GM12864 (cell line): ENCODE data around the gene ADGRF5.

ENCODE experiments used
- DNase-seq: peaks from one replicate; pipeline ENCODE4 v3.0.0-alpha.2; 2011; ENCODE audit warnings: low read depth
- H3K4me3 ChIP-seq: 2 replicates; pipeline ENCODE4 v1.5.1; 2011; ENCODE audit warnings: mild to moderate bottlenecking, low read depth, low read length, control low read depth
- CTCF ChIP-seq: IDR thresholded peaks from 2 replicates; pipeline ENCODE4 v1.5.1; 2011; ENCODE audit warnings: low read depth, mild to moderate bottlenecking, moderate library complexity, low read length, control low read depth, inconsistent platforms; ENCODE audit errors: missing control alignments

ADGRF5 gene

GRCh38 chr6:46815130-46815529 lies 106.6 kb downstream of the ADGRF5 start:
- H3K4me3 ChIP-seq: no peak overlapping the region
- no peak for DNase-seq
- TF ChIP-seq CTCF: no peak

- no peak for TF ChIP-seq CTCF
- DNase-seq: no peak
- H3K4me3 ChIP-seq: no peak overlapping the region
Measured at GRCh38 chr6:46808806-46809205, 112.9 kb downstream of the ADGRF5 start.
